GM18505 (cell line): Measurements from ENCODE around the gene B4GALNT4.
"Not testable (repeated sequence)": the region's sequence is repeated elsewhere in the genome, so short reads cannot be mapped to it uniquely, and the experiment has no call there.

Source experiments
- ATAC-seq: cut with Tn5 transposase; IDR thresholded peaks from one replicate; pipeline ENCODE4 v1.9.1; 2021; ENCODE audit not compliant: unreplicated experiment
- POLR2A ChIP-seq: IDR thresholded peaks from 4 replicates; pipeline ENCODE4 v1.6.1; 2011; ENCODE audit warnings: borderline replicate concordance; ENCODE audit not compliant: insufficient read depth, insufficient read length; ENCODE audit errors: extremely low read depth

B4GALNT4 gene

GRCh38 chr11:405954-406795 lies 36.9 kb downstream of the B4GALNT4 start:
- TF ChIP-seq POLR2A, result no peak
- ATAC-seq, result peak; percentile 1

- TF ChIP-seq POLR2A, result peak; percentile 24
- peak; percentile 68 for ATAC-seq
These were observed 37.7 kb downstream of the B4GALNT4 start for GRCh38 chr11:406796-407650.

GRCh38 chr11:407651-408123 lies 38.4 kb downstream of the B4GALNT4 start:
- ATAC-seq, result peak; percentile 9
- no peak for TF ChIP-seq POLR2A

GRCh38 chr11:408154-409007 lies 39.1 kb downstream of the B4GALNT4 start:
- ATAC-seq, result no peak
- no peak for TF ChIP-seq POLR2A

- TF ChIP-seq POLR2A, result no peak
These were observed 39.8 kb downstream of the B4GALNT4 start for GRCh38 chr11:409008-409599.

GRCh38 chr11:409600-410483 lies 40.5 kb downstream of the B4GALNT4 start:
- no peak for TF ChIP-seq POLR2A

More at GRCh38 chr11:409008-409599, 39.8 kb downstream of the B4GALNT4 start:
- ATAC-seq, result no peak

GRCh38 chr11:410711-411110 lies 41.4 kb downstream of the B4GALNT4 start:
- not testable (repeated sequence) for ATAC-seq

More at GRCh38 chr11:409600-410483, 40.5 kb downstream of the B4GALNT4 start:
- ATAC-seq, result no peak

GRCh38 chr11:411520-411919 lies 42.2 kb downstream of the B4GALNT4 start:
- not testable (repeated sequence) for ATAC-seq

- TF ChIP-seq POLR2A, result no peak
- ATAC-seq, result no peak
These were observed 43.4 kb downstream of the B4GALNT4 start for GRCh38 chr11:412641-413119.

- ATAC-seq, result no peak
- TF ChIP-seq POLR2A, result no peak
These were observed 44.1 kb downstream of the B4GALNT4 start for GRCh38 chr11:413120-414081.
